Neural cell (in vitro differentiated cells): ENCODE results near the gene SLC25A13. TPM values are rescaled to one million over a fixed set of nuclear protein-coding genes. Genes with fewer than 3 reads are reported as not detected.

Experiments used
- H2AFZ ChIP-seq: fragments of 200-600, 300-800 bp; sonication (generic), shearing (Covaris generic); 2 replicates; pipeline ENCODE4 v1.6.0; 2014; ENCODE audit warnings: low read depth, mild to moderate bottlenecking, antibody characterized with exemption, low read length, moderate library complexity
- H3F3A ChIP-seq: fragments of 200-600 bp; shearing (Covaris generic); 2 replicates; pipeline ENCODE4 v1.6.1; 2016; ENCODE audit warnings: mild to moderate bottlenecking, moderate library complexity, mixed read lengths, antibody characterized with exemption, low read length; ENCODE audit not compliant: insufficient read depth, poor library complexity, severe bottlenecking
- H3K27ac ChIP-seq: fragments of 200-600, 300-800 bp; sonication (generic), shearing (Covaris generic); 2 replicates; pipeline ENCODE4 v1.5.1; 2014; ENCODE audit warnings: mild to moderate bottlenecking, low read length, moderate library complexity
- H3K27me3 ChIP-seq: fragments of 300-800, 200-600 bp; sonication (generic), shearing (Covaris generic); 2 replicates; pipeline ENCODE4 v1.6.0; 2014; ENCODE audit warnings: mild to moderate bottlenecking, low read depth, low read length, moderate library complexity; ENCODE audit not compliant: insufficient read depth
- H3K36me3 ChIP-seq: fragments of 300-800, 200-600 bp; sonication (generic), shearing (Covaris generic); 2 replicates; pipeline ENCODE4 v1.5.1; 2014; ENCODE audit warnings: mild to moderate bottlenecking, antibody characterized with exemption, low read length, moderate library complexity; ENCODE audit not compliant: insufficient read depth
- H3K4me2 ChIP-seq: fragments of 300-800, 200-600 bp; sonication (generic), shearing (Covaris generic); 2 replicates; pipeline ENCODE4 v1.6.0; 2014; ENCODE audit warnings: mild to moderate bottlenecking, low read length
- H3K4me3 ChIP-seq: fragments of 300-800, 200-600 bp; sonication (generic), shearing (Covaris generic); 2 replicates; pipeline ENCODE4 v1.5.1; 2014; ENCODE audit warnings: mild to moderate bottlenecking, low read length, moderate library complexity
- H3K79me2 ChIP-seq: fragments of 200-600 bp; shearing (Covaris generic); replicated peaks from 2 replicates; pipeline ENCODE4 v1.6.0; 2014; ENCODE audit warnings: mild to moderate bottlenecking, low read length, moderate library complexity; ENCODE audit not compliant: insufficient read depth
- H3K9ac ChIP-seq: fragments of 300-800, 200-600 bp; sonication (generic), shearing (Covaris generic); 2 replicates; pipeline ENCODE4 v1.6.1; 2016; ENCODE audit warnings: mild to moderate bottlenecking, low read length, mixed read lengths
- H3K9me2 ChIP-seq: fragments of 200-600 bp; shearing (Covaris generic); 2 replicates; pipeline ENCODE4 v1.6.1; 2016; ENCODE audit warnings: mild to moderate bottlenecking, low read length, mixed read lengths; ENCODE audit not compliant: insufficient read depth
- H3K9me3 ChIP-seq: fragments of 200-600, 300-800 bp; sonication (generic), shearing (Covaris generic); 2 replicates; pipeline ENCODE4 v1.6.1; 2016; ENCODE audit warnings: mild to moderate bottlenecking, mixed run types, low read length, moderate library complexity, mixed read lengths
- H4K20me1 ChIP-seq: fragments of 200-600 bp; shearing (Covaris generic); 2 replicates; pipeline ENCODE4 v1.6.1; 2016; ENCODE audit warnings: mild to moderate bottlenecking, mixed run types; ENCODE audit not compliant: insufficient read depth
- CTCF ChIP-seq: fragments of 450-650 bp; IDR thresholded peaks from 2 replicates; pipeline ENCODE4 v1.5.1; 2014; ENCODE audit warnings: antibody characterized with exemption, mild to moderate bottlenecking, moderate library complexity; ENCODE audit not compliant: poor library complexity, severe bottlenecking
- EP300 ChIP-seq: fragments of 450-650 bp; conservative IDR thresholded peaks from 2 replicates; pipeline ENCODE4 v1.6.1; 2014; ENCODE audit warnings: antibody characterized with exemption, mild to moderate bottlenecking, moderate library complexity; ENCODE audit not compliant: poor library complexity, severe bottlenecking
- EZH2 ChIP-seq: fragments of 200-600, 300-800 bp; shearing (Covaris generic), sonication (generic); IDR thresholded peaks from 2 replicates; pipeline ENCODE4 v1.6.1; 2014; ENCODE audit warnings: antibody characterized with exemption, low read length, borderline replicate concordance, mild to moderate bottlenecking; ENCODE audit not compliant: insufficient read depth, poor library complexity, severe bottlenecking
- MXI1 ChIP-seq: fragments of 450-650 bp; conservative IDR thresholded peaks from 2 replicates; pipeline ENCODE4 v1.6.1; 2014; ENCODE audit warnings: antibody characterized with exemption, mild to moderate bottlenecking; ENCODE audit not compliant: poor library complexity, severe bottlenecking
- POLR2AphosphoS5 ChIP-seq: IDR thresholded peaks from 2 replicates; pipeline ENCODE4 v1.6.1; 2012
- RAD21 ChIP-seq: fragments of 450-650 bp; conservative IDR thresholded peaks from 2 replicates; pipeline ENCODE4 v1.6.1; 2014; ENCODE audit warnings: antibody characterized with exemption, mild to moderate bottlenecking, moderate library complexity
- REST ChIP-seq: IDR thresholded peaks from 2 replicates; pipeline ENCODE4 v1.6.1; 2012; ENCODE audit warnings: borderline replicate concordance
- SMC3 ChIP-seq: fragments of 450-650 bp; conservative IDR thresholded peaks from 2 replicates; pipeline ENCODE4 v1.6.1; 2014; ENCODE audit warnings: antibody characterized with exemption, mild to moderate bottlenecking, moderate library complexity; ENCODE audit not compliant: poor library complexity
- TAF1 ChIP-seq: IDR thresholded peaks from 2 replicates; pipeline ENCODE4 v1.6.1; 2012; ENCODE audit warnings: low read depth
- polyA plus RNA-seq: library from polyadenylated mRNA; depleted of rRNA; stranded (reverse); fragments of >200 nt; gene quantifications from 2 replicates; pipeline ENCODE4 v1.2.3, GENCODE V29; 2014

SLC25A13 gene
- polyA plus RNA-seq, 1 donor from 2014 or later, result 20.2 TPM

GRCh38 chr7:96306385-96307125 is 15.3 kb downstream of the SLC25A13 start:
- no peaks in the 10 kb centered on the region for H3K27me3 ChIP-seq
- no peaks in the 10 kb centered on the region for H3K9me3 ChIP-seq
- no peak overlapping the region for H2AFZ ChIP-seq
- H3K9ac ChIP-seq, result no peak overlapping the region
- no peaks in the 10 kb centered on the region for H4K20me1 ChIP-seq
- no peaks in the 10 kb centered on the region for H3K9me2 ChIP-seq
- TF ChIP-seq EP300, result no peak
- no peaks in the 10 kb centered on the region for H3F3A ChIP-seq
- peaks cover 4% of the 10 kb centered on the region for H3K79me2 ChIP-seq
- H3K4me2 ChIP-seq, result no peak overlapping the region
- H3K36me3 ChIP-seq, result no peaks in the 10 kb centered on the region
- no peak overlapping the region for H3K4me3 ChIP-seq
- no peak overlapping the region for H3K27ac ChIP-seq

- Histone ChIP-seq H3K79me2 (peaks cover 4% of the 10 kb centered on the region), H3K27me3 (no peaks in the 10 kb centered on the region), H3K4me3 (no peak overlapping the region), H3K4me2 (no peak overlapping the region), H3K9me3 (no peaks in the 10 kb centered on the region), H3F3A (no peaks in the 10 kb centered on the region), H3K9me2 (no peaks in the 10 kb centered on the region), H3K36me3 (no peaks in the 10 kb centered on the region), H4K20me1 (no peaks in the 10 kb centered on the region), H2AFZ (no peak overlapping the region), H3K27ac (no peak overlapping the region), H3K9ac (no peak overlapping the region)
- TF ChIP-seq REST, result no peak
- TF ChIP-seq EP300, result no peak
- no peak for TF ChIP-seq CTCF
- no peak for TF ChIP-seq TAF1
- TF ChIP-seq EZH2, result no peak
- TF ChIP-seq RAD21, result no peak
- no peak for TF ChIP-seq MXI1
- TF ChIP-seq POLR2AphosphoS5, result no peak
- TF ChIP-seq SMC3, result no peak
Observed at GRCh38 chr7:96305915-96306314, 16.0 kb downstream of the SLC25A13 start.
